Loucy (cell line): ENCODE measurements around the gene PRM2.
A peak's percentile ranks its signal among the peaks of the same experiment; 100 is the strongest.

ENCODE experiments used
- H2AFZ ChIP-seq: fragments of 200-600 bp; sonication (generic); 2 replicates; pipeline ENCODE4 v1.6.0; 2016; ENCODE audit warnings: antibody characterized with exemption, mild to moderate bottlenecking, low read length, moderate library complexity
- H3F3A ChIP-seq: fragments of 200-600 bp; 2 replicates; pipeline ENCODE4 v1.6.0; 2016; ENCODE audit warnings: antibody characterized with exemption, low read depth, mild to moderate bottlenecking
- H3K27me3 ChIP-seq: fragments of 200-600 bp; sonication (generic); 2 replicates; pipeline ENCODE4 v1.6.1; 2014; ENCODE audit warnings: low read length, mild to moderate bottlenecking; ENCODE audit not compliant: insufficient read depth, poor library complexity, severe bottlenecking
- H3K36me3 ChIP-seq: fragments of 200-600 bp; sonication (generic); 2 replicates; pipeline ENCODE4 v1.6.1; 2016; ENCODE audit warnings: low read length; ENCODE audit not compliant: insufficient read depth
- H3K4me1 ChIP-seq: fragments of 200-600 bp; sonication (generic); 2 replicates; pipeline ENCODE4 v1.5.1; 2014; ENCODE audit warnings: low read length, mild to moderate bottlenecking; ENCODE audit not compliant: insufficient read depth, poor library complexity, severe bottlenecking
- H3K4me2 ChIP-seq: fragments of 200-600 bp; sonication (generic); 2 replicates; pipeline ENCODE4 v1.6.0; 2014; ENCODE audit warnings: antibody characterized with exemption, low read length, low read depth, mild to moderate bottlenecking; ENCODE audit not compliant: poor library complexity, severe bottlenecking
- H3K4me3 ChIP-seq: fragments of 200-600 bp; sonication (generic); 2 replicates; pipeline ENCODE4 v1.5.1; 2014; ENCODE audit warnings: low read length, mild to moderate bottlenecking, mixed read lengths; ENCODE audit not compliant: poor library complexity, severe bottlenecking
- H3K79me2 ChIP-seq: fragments of 200-600 bp; sonication (generic); 2 replicates; pipeline ENCODE4 v1.6.1; 2014; ENCODE audit warnings: low read length; ENCODE audit not compliant: insufficient read depth
- H3K9ac ChIP-seq: fragments of 200-600 bp; sonication (generic); 2 replicates; pipeline ENCODE4 v1.6.0; 2014; ENCODE audit warnings: mild to moderate bottlenecking, low read depth, low read length, moderate library complexity; ENCODE audit not compliant: poor library complexity, severe bottlenecking
- H3K9me2 ChIP-seq: fragments of 200-600 bp; sonication (generic); replicated peaks from 2 replicates; pipeline ENCODE4 v1.6.1; 2016; ENCODE audit warnings: low read depth, low read length, mixed read lengths
- H3K9me3 ChIP-seq: fragments of 200-600 bp; sonication (generic); 2 replicates; pipeline ENCODE4 v1.6.1; 2014; ENCODE audit warnings: mild to moderate bottlenecking, antibody characterized with exemption, low read length, low read depth; ENCODE audit not compliant: insufficient read depth
- H4K20me1 ChIP-seq: fragments of 200-600 bp; sonication (generic); 2 replicates; pipeline ENCODE4 v1.6.0; 2014; ENCODE audit warnings: antibody characterized with exemption, low read length, mild to moderate bottlenecking; ENCODE audit not compliant: insufficient read depth, poor library complexity, severe bottlenecking
- EZH2phosphoT487 ChIP-seq: fragments of 200-600 bp; IDR thresholded peaks from 2 replicates; pipeline ENCODE4 v1.6.1; 2018; ENCODE audit warnings: antibody characterized with exemption, mild to moderate bottlenecking, moderate library complexity, borderline replicate concordance
- TF ChIP-seq, protein P1 (sequence below): fragments of 200-600 bp; sonication (generic); conservative IDR thresholded peaks from 2 replicates; pipeline ENCODE4 v1.5.1; 2014; ENCODE audit warnings: mild to moderate bottlenecking, antibody characterized with exemption, low read length

The PRM2 gene

DNA sequence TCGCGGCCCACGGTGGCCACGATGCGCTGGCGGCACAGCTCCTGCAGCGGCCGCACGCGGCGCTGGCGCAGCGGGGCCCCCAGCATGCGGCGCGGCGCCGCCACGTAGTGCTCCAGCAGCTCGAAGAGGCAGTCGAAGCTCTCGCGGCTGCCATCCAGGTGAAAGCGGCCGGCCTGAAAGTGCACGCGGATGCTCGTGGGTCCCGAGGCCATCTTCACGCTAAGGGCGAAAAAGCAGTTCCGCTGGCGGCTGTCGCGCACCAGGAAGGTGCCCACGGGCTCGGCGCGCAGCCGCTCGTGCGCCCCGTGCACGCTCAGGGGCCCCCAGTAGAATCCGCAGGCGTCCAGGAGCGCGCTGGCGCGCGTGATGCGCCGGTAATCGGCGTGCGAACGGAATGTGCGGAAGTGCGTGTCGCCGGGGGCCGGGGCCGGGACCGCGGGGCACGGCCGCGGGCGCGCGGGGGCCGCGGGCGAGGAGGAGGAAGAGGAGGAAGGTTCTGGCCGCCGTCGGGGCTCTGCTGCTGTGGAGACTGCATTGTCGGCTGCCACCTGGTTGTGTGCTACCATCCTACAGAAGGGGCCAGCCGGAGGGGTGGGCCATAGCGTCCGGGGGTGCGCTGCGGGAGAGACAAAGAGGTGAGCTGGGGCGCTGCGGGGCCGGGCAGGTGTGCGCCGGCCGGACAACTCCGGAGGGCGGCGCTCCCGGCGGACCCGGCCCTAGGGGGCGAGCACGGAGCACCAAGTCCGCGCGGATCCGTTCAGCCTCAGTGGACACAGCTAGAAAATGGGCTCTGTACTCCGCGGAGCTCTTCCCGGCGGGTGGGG is 21.2 kb downstream of the PRM2 start:
- Histone ChIP-seq H3K4me3 (peak overlapping the region; percentile 87), H3K9ac (peak overlapping the region; percentile 69), H3F3A (no peaks in the 10 kb centered on the region), H3K36me3 (no peaks in the 10 kb centered on the region), H3K9me3 (no peaks in the 10 kb centered on the region), H3K4me1 (peaks cover 21% of the 10 kb centered on the region), H3K9me2 (no peaks in the 10 kb centered on the region), H4K20me1 (peaks cover 6% of the 10 kb centered on the region), H3K79me2 (peaks cover 29% of the 10 kb centered on the region), H2AFZ (peak overlapping the region; percentile 27; the same call in 1 of the 2 replicates), H3K4me2 (peak overlapping the region; percentile 83), H3K27me3 (no peaks in the 10 kb centered on the region)
- TF ChIP-seq, protein P1, sequence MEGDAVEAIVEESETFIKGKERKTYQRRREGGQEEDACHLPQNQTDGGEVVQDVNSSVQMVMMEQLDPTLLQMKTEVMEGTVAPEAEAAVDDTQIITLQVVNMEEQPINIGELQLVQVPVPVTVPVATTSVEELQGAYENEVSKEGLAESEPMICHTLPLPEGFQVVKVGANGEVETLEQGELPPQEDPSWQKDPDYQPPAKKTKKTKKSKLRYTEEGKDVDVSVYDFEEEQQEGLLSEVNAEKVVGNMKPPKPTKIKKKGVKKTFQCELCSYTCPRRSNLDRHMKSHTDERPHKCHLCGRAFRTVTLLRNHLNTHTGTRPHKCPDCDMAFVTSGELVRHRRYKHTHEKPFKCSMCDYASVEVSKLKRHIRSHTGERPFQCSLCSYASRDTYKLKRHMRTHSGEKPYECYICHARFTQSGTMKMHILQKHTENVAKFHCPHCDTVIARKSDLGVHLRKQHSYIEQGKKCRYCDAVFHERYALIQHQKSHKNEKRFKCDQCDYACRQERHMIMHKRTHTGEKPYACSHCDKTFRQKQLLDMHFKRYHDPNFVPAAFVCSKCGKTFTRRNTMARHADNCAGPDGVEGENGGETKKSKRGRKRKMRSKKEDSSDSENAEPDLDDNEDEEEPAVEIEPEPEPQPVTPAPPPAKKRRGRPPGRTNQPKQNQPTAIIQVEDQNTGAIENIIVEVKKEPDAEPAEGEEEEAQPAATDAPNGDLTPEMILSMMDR = no peak
- TF ChIP-seq EZH2phosphoT487 = no peak

GRCh38 chr16:11253995-11254912 is 22.0 kb downstream of the PRM2 start:
- H3K9ac ChIP-seq = peak overlapping the region; percentile 69
- H3K79me2 ChIP-seq = peaks cover 29% of the 10 kb centered on the region
- TF ChIP-seq, protein P1 = no peak
- no peak for TF ChIP-seq EZH2phosphoT487
- peak overlapping the region; percentile 87 for H3K4me3 ChIP-seq
- no peaks in the 10 kb centered on the region for H3K9me3 ChIP-seq
- no peaks in the 10 kb centered on the region for H3K9me2 ChIP-seq
- peaks cover 6% of the 10 kb centered on the region for H4K20me1 ChIP-seq
- H3K4me2 ChIP-seq = peak overlapping the region; percentile 83
- H3K36me3 ChIP-seq = no peaks in the 10 kb centered on the region
- no peak overlapping the region for H2AFZ ChIP-seq
- peaks cover 21% of the 10 kb centered on the region for H3K4me1 ChIP-seq
- no peaks in the 10 kb centered on the region for H3F3A ChIP-seq
- H3K27me3 ChIP-seq = no peaks in the 10 kb centered on the region

GRCh38 chr16:11253009-11253994 is 23.0 kb downstream of the PRM2 start:
- Histone ChIP-seq H3K9ac (peak overlapping the region; percentile 69), H3K79me2 (peaks cover 29% of the 10 kb centered on the region), H3K9me3 (no peaks in the 10 kb centered on the region), H4K20me1 (peaks cover 6% of the 10 kb centered on the region), H3K27me3 (no peaks in the 10 kb centered on the region), H3K4me3 (peak overlapping the region; percentile 87), H3K4me2 (peak overlapping the region; percentile 83), H3K9me2 (no peaks in the 10 kb centered on the region), H2AFZ (no peak overlapping the region), H3K36me3 (no peaks in the 10 kb centered on the region), H3F3A (no peaks in the 10 kb centered on the region), H3K4me1 (peaks cover 21% of the 10 kb centered on the region)
- TF ChIP-seq EZH2phosphoT487 = no peak
